Kasumi-1 (cell line): ENCODE data around the gene NHSL2.
"Not testable (repeated sequence)": the region's sequence is repeated elsewhere in the genome, so short reads cannot be mapped to it uniquely, and the experiment has no call there.

Experiments
- DNase-seq, 2 experiments: peaks; one replicate each; lab custom pipeline; 2025; lab: John Stamatoyannopoulos, UW

The NHSL2 gene

GRCh38 chrX:71910643-71910985, at the start of gene NHSL2:
TSS of gene NHSL2 (plus strand) at chrX:71910845.
- DNase-seq = peak in 1 of 2 experiments; percentile 6

- no peak for DNase-seq
Observed at GRCh38 chrX:71867680-71868079, 43.0 kb upstream of the NHSL2 start.

GRCh38 chrX:71869566-71869965, 41.1 kb upstream of the NHSL2 start:
- not testable (repeated sequence) for DNase-seq

- DNase-seq = no peak
Observed at GRCh38 chrX:71870208-71871098, 40.2 kb upstream of the NHSL2 start.

GRCh38 chrX:71871367-71871766, 39.3 kb upstream of the NHSL2 start:
- no peak for DNase-seq

GRCh38 chrX:71872542-71873458, 37.8 kb upstream of the NHSL2 start:
- no peak for DNase-seq

- no peak for DNase-seq
Observed at GRCh38 chrX:71873459-71873833, 37.2 kb upstream of the NHSL2 start.

- DNase-seq = not testable (repeated sequence)
Observed at GRCh38 chrX:71876841-71877240, 33.8 kb upstream of the NHSL2 start.

- no peak for DNase-seq
Observed at GRCh38 chrX:71885099-71885498, 25.5 kb upstream of the NHSL2 start.

GRCh38 chrX:71895607-71896006, 15.0 kb upstream of the NHSL2 start:
- DNase-seq = no peak

- no peak for DNase-seq
Observed at GRCh38 chrX:71906144-71906543, 4.5 kb upstream of the NHSL2 start.

- no peak for DNase-seq
Observed at GRCh38 chrX:71908387-71908786, 2.3 kb upstream of the NHSL2 start.

- DNase-seq = peak in 1 of 2 experiments; percentile 10
Observed at GRCh38 chrX:71909956-71910355, 689 bp upstream of the NHSL2 start.

GRCh38 chrX:71910986-71911730, 513 bp downstream of the NHSL2 start:
- peak in 1 of 2 experiments; percentile 14 for DNase-seq

- DNase-seq = no peak
Observed at GRCh38 chrX:71911731-71912050, 1.0 kb downstream of the NHSL2 start.

GRCh38 chrX:71912156-71912555, 1.5 kb downstream of the NHSL2 start:
- no peak for DNase-seq

GRCh38 chrX:71913156-71913950, 2.7 kb downstream of the NHSL2 start:
- no peak for DNase-seq

- DNase-seq = no peak
Observed at GRCh38 chrX:71917621-71918343, 7.1 kb downstream of the NHSL2 start.

GRCh38 chrX:71919431-71919830, 8.8 kb downstream of the NHSL2 start:
- DNase-seq = no peak

GRCh38 chrX:71919886-71920285, 9.2 kb downstream of the NHSL2 start:
- no peak for DNase-seq

- no peak for DNase-seq
Observed at GRCh38 chrX:71922686-71923085, 12.0 kb downstream of the NHSL2 start.
